Mononuclear cell (primary cell): Measurements from ENCODE around the gene ZNHIT6. TPM values are rescaled to one million over a fixed set of nuclear protein-coding genes. Genes with fewer than 3 reads are reported as not detected.
"Not testable (repeated sequence)": the region's sequence is repeated elsewhere in the genome, so short reads cannot be mapped to it uniquely, and the experiment has no call there.

Source experiments
- H3K27me3 ChIP-seq: 2 replicates; pipeline ENCODE4 v1.6.0; 2011; ENCODE audit warnings: low read length, control low read depth; ENCODE audit not compliant: insufficient read depth
- H3K4me1 ChIP-seq: 2 replicates; pipeline ENCODE4 v1.5.1; 2011; ENCODE audit warnings: mild to moderate bottlenecking, low read length, control low read depth; ENCODE audit not compliant: insufficient read depth
- H3K4me3 ChIP-seq: 2 replicates; pipeline ENCODE4 v1.5.1; 2011; ENCODE audit warnings: mild to moderate bottlenecking, low read length, moderate library complexity
- H3K9me3 ChIP-seq: 2 replicates; pipeline ENCODE4 v1.5.1; 2011; ENCODE audit warnings: low read depth, mild to moderate bottlenecking, control low read depth, low read length
- total RNA-seq: library from RNA; depleted of rRNA; stranded (reverse); fragments of >200 nt; gene quantifications from one replicate; pipeline ENCODE4 v1.2.3, GENCODE V29; 2012

Gene ZNHIT6
- 8.6 TPM for total RNA-seq

GRCh38 chr1:85707990-85708828, at the start of gene ZNHIT6:
Gene ZNHIT6, minus strand, starts transcription at chr1:85708433. Its CDS starts 149 bp downstream, at chr1:85708284.
- Histone ChIP-seq H3K4me3 (peak within 1 kb of the TSS; percentile 77), H3K9me3 (no peaks in the 10 kb centered on the region), H3K4me1 (peaks cover 18% of the 10 kb centered on the region), H3K27me3 (no peaks in the 10 kb centered on the region)

GRCh38 chr1:85756864-85757263, 48.6 kb upstream of the ZNHIT6 start:
- Histone ChIP-seq H3K4me3 (no peak overlapping the region), H3K4me1 (no peaks in the 10 kb centered on the region), H3K9me3 (peaks cover 5% of the 10 kb centered on the region), H3K27me3 (no peaks in the 10 kb centered on the region)

- Histone ChIP-seq H3K9me3 (no peaks in the 10 kb centered on the region), H3K27me3 (no peaks in the 10 kb centered on the region), H3K4me1 (no peaks in the 10 kb centered on the region), H3K4me3 (no peak overlapping the region)
Measured at GRCh38 chr1:85748120-85748519, 39.9 kb upstream of the ZNHIT6 start.

- Histone ChIP-seq H3K4me1 (no peaks in the 10 kb centered on the region), H3K4me3 (no peak overlapping the region), H3K9me3 (no peaks in the 10 kb centered on the region), H3K27me3 (no peaks in the 10 kb centered on the region)
Measured at GRCh38 chr1:85746777-85747176, 38.5 kb upstream of the ZNHIT6 start.

- no peak overlapping the region for H3K4me3 ChIP-seq
- no peaks in the 10 kb centered on the region for H3K27me3 ChIP-seq
- H3K9me3 ChIP-seq, result no peaks in the 10 kb centered on the region
- no peaks in the 10 kb centered on the region for H3K4me1 ChIP-seq
Measured at GRCh38 chr1:85743814-85744213, 35.6 kb upstream of the ZNHIT6 start.

- no peaks in the 10 kb centered on the region for H3K4me1 ChIP-seq
- no peaks in the 10 kb centered on the region for H3K9me3 ChIP-seq
- H3K4me3 ChIP-seq, result no peak overlapping the region
- peaks cover 3% of the 10 kb centered on the region for H3K27me3 ChIP-seq
Measured at GRCh38 chr1:85734931-85735330, 26.7 kb upstream of the ZNHIT6 start.

GRCh38 chr1:85718678-85719340, 10.6 kb upstream of the ZNHIT6 start:
- no peak overlapping the region for H3K4me3 ChIP-seq
- no peaks in the 10 kb centered on the region for H3K4me1 ChIP-seq
- no peaks in the 10 kb centered on the region for H3K27me3 ChIP-seq
- H3K9me3 ChIP-seq, result peaks cover 8% of the 10 kb centered on the region

GRCh38 chr1:85714418-85715114, 6.3 kb upstream of the ZNHIT6 start:
- H3K9me3 ChIP-seq, H3K27me3 ChIP-seq, H3K4me3 ChIP-seq, H3K4me1 ChIP-seq: not testable (repeated sequence)

- H3K4me1 ChIP-seq, result peaks cover 18% of the 10 kb centered on the region
- H3K27me3 ChIP-seq, result no peaks in the 10 kb centered on the region
- H3K4me3 ChIP-seq, result peak overlapping the region; percentile 77
- H3K9me3 ChIP-seq, result no peaks in the 10 kb centered on the region
Measured at GRCh38 chr1:85708829-85709227, 595 bp upstream of the ZNHIT6 start.

- Histone ChIP-seq H3K9me3 (no peaks in the 10 kb centered on the region), H3K27me3 (no peaks in the 10 kb centered on the region), H3K4me3 (peak overlapping the region; percentile 77), H3K4me1 (peaks cover 18% of the 10 kb centered on the region)
Measured at GRCh38 chr1:85707267-85707989, 805 bp downstream of the ZNHIT6 start.

- no peaks in the 10 kb centered on the region for H3K9me3 ChIP-seq
- H3K4me1 ChIP-seq, result peaks cover 18% of the 10 kb centered on the region
- H3K27me3 ChIP-seq, result no peaks in the 10 kb centered on the region
- no peak overlapping the region for H3K4me3 ChIP-seq
Measured at GRCh38 chr1:85705940-85706339, 2.3 kb downstream of the ZNHIT6 start.

- no peak overlapping the region for H3K4me3 ChIP-seq
- H3K9me3 ChIP-seq, result no peaks in the 10 kb centered on the region
- H3K27me3 ChIP-seq, result no peaks in the 10 kb centered on the region
- H3K4me1 ChIP-seq, result no peaks in the 10 kb centered on the region
Measured at GRCh38 chr1:85700422-85700821, 7.8 kb downstream of the ZNHIT6 start.

GRCh38 chr1:85697895-85698294, 10.3 kb downstream of the ZNHIT6 start:
- H3K4me1 ChIP-seq, result no peaks in the 10 kb centered on the region
- H3K4me3 ChIP-seq, result no peak overlapping the region
- no peaks in the 10 kb centered on the region for H3K27me3 ChIP-seq
- no peaks in the 10 kb centered on the region for H3K9me3 ChIP-seq

GRCh38 chr1:85692730-85693314, 15.4 kb downstream of the ZNHIT6 start:
- H3K4me3 ChIP-seq, result no peak overlapping the region
- no peaks in the 10 kb centered on the region for H3K27me3 ChIP-seq
- H3K9me3 ChIP-seq, result no peaks in the 10 kb centered on the region
- no peaks in the 10 kb centered on the region for H3K4me1 ChIP-seq
